NCI-H1092 treated with DMSO at 0.1 percent for 48 hours (cell line): Measurements from ENCODE around the gene MED25.

ENCODE experiments used
- DNase-seq: peaks from one replicate; lab custom pipeline; 2025; lab: John Stamatoyannopoulos, UW

Gene MED25

DNA sequence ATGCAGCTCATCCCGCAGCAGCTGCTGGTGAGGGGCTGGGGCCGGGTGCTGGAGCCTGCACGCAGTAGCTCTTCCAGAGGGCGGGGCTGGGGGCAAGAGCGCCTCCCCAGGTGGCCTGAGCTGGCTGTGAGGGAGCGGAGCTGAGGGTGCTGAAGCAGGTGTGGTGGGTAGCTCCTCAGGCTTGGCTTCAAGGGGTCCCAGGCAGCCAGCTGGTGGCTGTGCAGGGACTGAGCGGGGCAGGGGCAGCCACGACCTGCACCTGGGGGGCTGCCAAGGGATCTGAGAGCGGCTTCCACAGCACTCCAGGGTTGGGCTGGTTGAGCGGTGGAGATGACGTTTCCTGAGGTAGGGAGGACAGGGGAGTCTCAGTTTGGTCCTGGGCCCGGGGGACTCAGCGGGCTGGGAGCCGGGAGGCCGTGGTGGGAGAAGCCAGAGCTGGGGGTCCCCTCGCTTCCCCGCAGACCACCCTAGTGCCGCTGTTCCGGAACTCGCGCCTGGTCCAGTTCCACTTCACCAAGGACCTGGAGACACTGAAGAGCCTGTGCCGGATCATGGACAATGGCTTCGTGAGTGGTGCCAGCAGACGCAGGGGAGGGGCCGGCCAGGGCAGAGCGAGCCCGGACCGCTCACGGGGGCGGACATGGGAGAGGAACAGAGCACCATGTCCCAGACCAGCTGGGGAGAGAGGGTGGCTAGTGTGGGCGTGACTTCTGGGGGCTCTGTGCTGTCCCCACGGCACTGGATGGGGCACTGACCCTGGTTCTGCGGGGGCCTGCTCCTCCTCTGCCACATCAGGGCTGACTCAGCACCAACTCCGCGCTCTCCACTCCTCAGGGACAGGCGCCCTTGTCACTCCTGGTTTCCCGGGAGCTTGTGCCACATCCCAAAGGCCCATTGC, 40.2 kb downstream of the MED25 start:
- no peak for DNase-seq

DNA sequence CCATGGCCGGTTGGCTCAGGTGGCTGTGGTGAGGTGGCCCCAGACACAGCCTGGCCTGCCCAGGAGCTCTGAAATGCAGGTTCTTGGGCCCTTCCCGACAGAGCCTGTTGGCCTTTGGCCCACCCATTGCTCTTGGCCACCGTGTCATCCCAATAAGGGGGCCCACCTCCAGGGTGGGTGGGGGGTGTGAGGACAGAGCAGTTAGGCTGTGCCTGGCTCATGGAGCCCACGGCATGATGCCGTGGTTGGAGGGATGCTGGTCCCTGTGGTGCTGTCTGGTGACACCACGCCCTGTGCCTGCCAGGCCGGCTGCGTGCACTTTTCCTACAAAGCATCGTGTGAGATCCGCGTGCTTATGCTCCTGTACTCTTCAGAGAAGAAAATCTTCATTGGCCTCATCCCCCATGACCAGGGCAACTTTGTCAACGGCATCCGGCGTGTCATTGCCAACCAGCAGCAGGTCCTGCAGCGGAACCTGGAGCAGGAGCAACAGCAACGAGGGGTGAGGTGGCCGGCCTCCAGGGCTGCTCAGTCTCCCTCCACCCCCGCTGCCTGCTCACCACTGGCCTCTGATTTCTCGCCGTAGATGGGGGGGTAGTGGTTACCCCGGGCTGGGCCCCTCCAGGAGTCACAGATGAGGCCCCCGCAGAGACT, 41.7 kb downstream of the MED25 start:
- no peak for DNase-seq

DNA sequence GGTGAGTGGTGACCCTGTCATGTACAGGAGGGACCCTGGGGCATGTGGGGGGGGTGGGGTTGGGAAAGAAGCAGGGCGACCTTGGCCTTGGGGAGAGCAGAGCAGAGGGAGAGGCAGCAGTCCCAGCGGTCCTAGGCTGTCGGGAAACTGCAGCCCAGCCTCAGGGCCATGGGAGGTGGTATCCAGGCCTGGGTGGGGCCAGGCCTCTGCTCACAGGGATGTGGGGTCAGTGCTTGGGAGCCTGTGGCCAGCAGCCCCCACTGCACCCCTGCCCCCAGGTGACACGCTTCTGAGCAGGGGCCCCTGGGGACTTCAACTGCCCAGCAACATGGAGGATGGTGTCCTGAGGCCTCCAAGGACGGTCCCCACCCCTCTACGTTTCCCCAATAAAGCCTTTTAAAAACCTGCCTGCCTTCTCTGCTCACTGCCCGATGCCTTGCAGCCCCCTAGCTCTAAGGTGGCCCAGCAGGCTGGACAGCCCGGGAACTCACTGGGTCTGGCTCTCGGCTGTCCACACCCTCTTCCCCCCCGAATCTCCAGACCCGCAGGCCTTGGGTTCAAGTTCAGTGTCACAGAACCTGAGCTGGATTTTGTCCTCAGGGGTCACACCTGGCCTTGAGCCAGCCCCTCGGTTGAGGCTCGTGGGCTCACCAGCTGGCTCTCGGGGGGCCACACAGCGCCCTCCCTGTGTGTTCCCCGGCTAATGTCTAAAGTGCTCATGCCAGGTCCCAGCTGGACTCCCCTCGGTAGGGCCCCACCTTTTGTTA, 42.4 kb downstream of the MED25 start:
- DNase-seq: no peak

DNA sequence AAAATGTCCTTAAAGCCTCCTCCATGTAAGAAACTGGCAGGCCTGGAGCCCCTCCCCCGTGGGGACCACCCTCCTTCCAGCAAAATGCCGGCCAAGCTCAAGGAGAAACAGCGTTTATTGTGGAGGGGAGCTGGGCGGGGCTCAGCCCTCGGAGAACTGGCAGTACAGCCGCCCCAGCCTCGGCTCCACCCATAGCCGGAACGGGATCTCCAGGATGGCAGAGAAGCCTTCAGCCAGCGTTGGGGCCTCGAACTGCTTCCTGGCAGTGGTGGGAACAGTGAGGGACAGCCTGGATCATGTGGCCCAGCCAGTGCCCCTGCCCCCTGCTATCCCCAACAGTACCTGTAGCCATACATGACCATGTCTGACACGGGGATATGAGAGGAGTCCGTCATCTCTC, 43.0 kb downstream of the MED25 start:
- DNase-seq: no peak

DNA sequence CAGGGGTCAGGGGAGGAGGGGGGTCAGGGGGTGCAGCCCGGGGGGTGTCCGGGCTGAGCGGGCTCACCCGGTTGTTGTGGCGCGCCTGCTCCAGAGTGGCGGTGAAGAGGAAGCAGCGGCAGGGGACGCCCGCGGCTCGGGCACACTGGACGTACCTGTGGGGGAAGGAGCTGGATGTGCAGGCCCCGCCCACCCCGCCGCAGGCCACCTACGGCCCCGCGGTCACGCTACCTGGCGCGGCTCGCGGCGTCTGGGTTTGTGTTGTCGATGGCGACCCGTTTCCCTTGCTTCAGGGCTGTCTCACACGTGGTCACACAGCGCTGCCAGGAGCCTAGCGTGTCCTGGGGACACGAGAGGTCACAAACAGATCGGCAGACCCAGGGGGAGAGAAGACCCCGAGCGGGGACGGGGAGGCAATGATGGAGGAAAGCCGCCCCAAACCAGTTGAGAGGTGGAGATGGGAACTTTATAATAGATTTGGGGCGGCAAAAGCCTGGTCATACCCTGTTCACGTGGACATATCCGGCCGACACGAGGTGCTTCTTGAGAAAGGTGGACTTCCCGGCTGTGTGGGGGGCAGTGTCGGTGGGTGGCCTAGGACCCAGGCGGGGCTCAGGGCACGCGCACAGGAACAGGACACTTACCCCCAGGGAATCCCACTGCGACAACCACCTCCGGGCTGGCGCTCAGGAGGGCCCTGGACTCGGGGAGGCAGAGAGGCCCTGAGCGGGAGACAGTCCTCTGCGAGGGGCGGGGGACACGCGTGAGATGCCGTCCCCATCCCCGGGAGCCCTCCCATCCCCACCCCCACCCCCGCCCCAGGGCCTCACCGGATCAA, 43.7 kb downstream of the MED25 start:
- DNase-seq: no peak

DNA sequence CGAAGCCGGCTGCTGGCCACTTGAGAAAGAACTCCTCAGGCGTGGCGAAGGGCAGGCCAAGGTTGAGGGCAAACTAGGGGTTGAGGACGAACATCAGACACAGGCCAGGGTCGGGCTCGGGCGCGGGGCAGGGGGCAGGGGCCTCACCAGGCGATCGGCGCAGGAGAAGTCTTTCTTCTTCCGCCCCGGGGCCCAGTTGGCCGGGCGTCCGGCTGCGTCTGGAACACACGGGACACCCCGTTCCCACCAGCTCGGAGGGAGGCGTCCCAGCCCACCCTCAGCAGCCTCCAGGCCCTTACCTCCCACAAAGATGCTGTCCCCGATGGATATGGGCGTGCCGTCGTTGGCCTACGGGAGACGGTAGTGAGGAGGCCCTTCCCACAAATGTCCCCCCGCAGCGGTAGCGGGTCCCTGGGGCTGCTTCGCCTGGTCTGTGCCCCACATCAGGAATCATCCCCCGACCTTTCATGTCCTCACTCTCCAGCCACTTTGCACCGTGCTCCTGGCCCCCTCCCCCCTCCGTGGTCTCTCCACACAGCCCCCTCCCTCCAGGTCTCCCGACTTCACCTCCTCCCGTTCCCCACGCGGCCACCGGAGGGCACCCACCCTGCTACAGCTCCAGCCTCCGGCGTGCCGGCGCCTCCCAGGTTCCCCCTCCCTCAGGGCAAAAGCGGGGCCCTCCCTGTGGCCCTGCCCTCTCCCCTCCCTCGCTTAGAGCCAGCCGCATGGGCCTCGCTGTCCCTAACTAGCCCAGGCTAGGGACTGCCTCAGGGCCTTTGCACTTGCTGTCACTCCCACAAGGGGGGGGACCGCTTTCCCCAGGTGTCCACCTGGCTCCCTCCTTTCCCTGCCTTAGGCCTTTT, 44.5 kb downstream of the MED25 start:
- no peak for DNase-seq

DNA sequence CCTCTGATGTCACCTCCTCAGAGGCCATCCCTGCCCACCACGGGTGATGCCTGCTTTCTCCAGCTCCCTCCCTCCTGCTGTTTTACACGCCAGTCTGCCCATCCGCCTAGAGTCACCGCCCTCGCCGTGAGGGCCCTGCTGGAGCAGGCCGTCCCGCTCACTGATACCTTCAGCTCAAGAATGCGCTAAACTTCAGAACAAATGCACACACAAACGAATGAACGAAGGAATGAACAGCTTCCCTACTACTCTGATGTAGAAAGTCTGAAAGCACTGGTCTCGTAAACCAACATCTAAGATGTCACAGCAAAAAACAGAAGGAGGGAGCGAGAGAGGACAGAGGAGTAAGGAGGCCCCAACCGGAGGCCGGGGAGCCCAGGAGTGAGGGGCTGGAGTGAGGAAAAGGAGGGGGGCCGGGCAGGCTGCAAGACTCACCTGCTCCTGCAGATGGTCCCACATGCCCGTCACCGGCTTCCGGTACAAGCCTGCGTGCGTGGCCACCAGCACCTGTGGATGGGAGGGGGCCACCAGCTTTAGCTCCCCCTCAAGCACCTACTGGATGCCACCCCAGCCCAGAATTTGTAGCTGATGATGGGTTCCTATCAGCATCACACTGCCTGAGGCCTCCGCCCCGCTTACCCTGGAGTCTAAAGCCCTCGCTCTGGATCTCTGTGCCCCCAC, 45.3 kb downstream of the MED25 start:
- DNase-seq: no peak

DNA sequence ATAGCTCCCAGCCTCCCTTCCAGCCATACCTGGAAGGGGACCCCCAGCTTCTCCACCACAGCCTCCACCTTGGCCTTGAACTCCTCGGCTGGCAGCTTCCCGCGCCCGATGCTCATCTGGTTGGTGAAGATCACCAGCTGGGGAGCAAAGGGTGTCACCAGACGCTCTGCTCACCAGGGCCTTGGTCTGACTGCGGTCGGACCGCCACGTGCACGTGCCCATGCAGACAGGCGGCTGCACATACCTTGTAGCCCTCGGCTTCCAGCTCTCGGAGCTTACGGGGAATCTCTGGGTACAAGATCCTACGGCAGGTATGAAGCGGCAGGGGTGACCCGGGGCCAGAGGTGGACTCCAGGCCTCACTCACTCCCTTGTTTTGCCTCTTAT, 45.8 kb downstream of the MED25 start:
- no peak for DNase-seq

DNA sequence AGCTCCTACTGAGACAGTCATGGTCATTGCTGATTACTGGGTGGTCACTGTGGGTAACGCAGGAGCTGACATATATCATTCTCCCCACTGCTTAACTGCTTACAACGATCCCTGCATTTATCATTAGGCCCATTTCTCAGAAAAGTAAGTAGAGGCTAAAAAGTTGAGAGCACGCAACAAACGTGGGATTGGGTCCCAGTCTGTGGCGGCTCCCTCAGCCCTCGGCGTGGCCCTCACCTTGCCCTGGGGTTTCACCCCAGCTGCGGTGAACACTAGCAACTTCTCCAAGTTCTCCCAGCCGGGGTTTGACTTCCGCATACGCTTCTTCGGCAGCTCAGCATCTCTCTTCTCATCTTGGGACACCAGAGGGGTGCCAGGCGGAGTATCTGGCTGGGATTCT, 46.8 kb downstream of the MED25 start:
- no peak for DNase-seq

DNA sequence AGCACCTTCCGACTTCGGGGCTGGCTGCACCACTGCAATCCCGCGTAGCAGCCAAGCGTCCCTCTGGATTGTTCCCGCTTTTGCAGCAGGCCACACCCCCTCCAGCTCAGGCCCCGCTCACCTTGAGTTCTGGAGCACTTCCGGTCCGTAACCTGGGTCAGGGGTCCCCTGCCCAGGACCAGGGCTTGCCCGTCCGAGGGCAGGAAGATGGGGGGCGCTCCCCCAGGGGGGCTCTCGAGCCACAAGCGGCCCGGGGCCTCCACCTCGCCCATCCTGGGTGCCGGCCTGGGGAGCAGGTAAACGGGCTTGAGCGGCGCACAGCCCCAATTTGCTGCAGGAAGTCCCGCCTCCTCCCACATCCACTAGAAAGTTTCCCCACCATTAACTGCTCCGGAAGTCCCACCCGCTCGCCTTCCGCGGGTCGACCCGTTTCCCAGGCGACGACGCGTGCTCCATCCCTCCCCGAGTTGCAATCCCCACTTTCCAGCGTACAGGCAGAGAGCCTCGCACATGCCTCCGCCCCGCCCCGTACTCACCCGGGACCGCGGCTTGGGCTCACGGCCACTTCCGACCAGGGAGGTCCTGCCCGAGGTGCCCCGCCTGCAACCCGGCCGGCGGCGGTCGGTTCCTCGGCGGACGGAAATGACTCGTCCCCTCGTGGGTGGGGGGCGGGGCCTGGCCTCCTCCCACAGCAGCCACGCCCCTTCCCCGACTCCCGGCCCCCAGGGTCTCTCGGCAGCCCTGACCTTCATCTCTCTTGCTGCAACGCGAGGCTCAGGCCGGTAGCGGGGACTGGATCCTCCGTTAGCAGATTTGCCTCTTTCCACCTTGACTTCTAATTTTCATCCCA, 49.1 kb downstream of the MED25 start, which contains the start of gene PNKP:
Gene PNKP (minus strand): TSS at position 644 of the 850 bp plus-strand sequence. CDS start 372 bp downstream, at position 272.
- peak; percentile 87 for DNase-seq

DNA sequence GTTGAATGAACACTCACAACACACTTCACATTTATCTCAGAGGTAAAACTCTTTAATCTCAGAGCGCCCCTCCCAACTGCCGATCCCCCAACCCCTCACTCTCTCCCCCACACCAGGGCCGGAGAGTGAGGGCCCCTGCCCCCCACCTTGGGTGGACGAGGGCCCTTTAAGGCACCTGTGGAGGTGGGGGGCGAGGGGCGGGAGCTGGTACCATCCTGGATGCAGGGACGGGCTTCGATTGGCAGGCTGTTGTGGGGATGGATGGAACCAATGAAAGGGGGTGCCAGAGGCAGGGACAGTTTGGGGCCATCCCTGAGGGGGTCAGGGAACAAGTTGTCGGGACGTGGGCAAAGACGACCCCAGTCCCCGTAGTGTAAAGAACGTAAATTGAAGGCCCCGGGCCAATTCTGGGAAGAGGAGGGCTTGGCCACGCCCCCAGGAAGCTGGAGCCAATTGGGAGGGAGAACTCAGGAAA, 51.0 kb downstream of the MED25 start:
- no peak for DNase-seq

DNA sequence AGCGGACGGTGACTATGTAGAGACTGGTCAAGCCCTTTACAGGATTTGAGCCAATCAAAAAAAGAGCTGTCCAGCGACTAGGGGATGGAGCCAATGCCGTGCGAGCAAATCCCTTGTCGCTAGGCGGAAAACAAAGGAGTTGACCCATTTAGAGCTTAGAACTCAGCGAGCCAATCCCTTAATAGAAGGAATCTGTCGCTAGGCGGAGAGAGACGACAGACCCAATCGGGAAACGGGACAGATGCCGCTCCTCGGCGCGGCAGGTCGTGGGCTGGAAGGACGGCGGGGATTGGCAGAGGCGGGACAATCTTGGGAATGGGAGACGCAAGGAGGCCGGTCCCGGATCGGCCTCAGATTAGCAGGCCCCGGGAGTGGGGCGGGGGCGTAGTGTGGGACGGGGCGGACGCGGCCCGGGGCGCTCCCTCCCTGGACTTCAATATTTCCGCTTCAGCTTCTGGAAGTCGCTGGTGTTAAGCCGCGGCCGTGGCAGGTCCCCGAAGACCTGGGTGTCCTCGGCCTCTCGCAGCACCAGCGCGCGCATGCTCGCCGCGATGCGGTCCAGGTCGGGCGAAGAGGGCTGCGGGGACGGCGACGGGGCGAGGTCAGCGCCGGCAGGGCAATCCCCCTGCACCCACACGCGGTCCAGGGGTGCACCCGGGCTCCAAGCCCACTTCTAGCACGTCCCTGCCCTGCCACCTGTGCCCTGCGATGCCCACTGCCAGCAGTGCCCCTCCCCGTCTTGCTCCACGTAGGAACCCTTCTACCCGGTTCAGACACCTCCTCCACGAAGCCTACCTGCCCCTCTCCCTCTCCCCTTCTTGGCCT, 51.6 kb downstream of the MED25 start:
- DNase-seq: peak; percentile 98

DNA sequence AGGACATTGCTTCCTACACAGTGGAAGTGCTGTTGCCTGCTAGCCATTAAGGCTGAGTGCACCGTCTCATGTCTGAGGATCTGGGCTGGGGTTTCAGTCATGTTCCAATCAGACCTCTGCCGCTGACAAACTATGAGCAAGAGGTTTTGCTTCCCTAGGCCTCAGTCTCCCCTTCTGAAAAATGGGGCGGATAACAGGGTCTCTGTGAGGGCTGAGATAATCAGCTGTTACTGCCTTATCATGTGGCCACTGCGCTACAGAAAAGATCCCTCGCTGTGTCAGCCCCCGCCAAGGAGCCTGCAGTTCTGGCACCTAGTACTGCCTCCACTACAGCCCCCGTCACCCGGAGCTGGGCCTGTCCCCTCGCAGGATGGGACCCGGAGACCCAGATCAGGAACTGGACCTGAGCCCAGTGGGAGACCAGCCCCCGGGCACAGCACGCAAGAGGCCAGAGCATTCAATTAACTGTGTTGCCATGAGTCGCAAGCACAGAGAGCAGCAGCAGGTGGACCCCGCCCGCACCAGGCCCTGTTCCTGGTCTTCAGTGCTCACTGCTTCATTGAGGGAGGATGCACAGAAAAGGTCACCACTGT, 52.3 kb downstream of the MED25 start:
- no peak for DNase-seq

DNA sequence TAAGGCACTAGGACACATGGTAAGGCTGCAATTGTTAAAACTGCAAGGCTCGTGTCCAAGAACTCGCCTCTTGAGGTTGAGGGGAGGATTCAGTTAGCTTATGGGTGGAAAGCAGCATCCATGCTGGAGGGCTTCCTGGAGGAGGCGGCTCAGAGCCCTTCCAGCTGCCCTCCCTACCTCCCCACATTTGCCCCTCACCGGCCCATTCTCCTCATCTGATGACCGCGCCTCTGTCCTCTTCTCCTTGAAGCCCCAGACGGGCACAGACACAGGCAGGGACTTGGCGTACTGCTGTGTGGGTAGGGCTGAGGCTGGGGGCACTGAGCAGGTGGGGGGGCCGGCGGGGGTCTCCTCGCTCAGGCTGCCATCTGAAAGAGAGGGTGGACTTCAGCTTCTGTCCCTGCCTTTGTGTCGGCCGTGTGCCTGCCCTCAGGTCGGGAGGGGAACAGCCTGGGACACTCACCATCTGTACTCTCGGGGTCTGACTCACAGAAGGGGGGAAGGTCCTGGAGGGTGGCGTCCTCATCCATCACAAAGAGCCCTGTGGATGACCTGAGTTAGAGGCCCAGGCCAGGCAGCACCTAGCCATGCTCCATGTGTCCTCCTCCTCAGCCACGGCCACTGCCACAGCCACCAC, 53.4 kb downstream of the MED25 start:
- DNase-seq: no peak

DNA sequence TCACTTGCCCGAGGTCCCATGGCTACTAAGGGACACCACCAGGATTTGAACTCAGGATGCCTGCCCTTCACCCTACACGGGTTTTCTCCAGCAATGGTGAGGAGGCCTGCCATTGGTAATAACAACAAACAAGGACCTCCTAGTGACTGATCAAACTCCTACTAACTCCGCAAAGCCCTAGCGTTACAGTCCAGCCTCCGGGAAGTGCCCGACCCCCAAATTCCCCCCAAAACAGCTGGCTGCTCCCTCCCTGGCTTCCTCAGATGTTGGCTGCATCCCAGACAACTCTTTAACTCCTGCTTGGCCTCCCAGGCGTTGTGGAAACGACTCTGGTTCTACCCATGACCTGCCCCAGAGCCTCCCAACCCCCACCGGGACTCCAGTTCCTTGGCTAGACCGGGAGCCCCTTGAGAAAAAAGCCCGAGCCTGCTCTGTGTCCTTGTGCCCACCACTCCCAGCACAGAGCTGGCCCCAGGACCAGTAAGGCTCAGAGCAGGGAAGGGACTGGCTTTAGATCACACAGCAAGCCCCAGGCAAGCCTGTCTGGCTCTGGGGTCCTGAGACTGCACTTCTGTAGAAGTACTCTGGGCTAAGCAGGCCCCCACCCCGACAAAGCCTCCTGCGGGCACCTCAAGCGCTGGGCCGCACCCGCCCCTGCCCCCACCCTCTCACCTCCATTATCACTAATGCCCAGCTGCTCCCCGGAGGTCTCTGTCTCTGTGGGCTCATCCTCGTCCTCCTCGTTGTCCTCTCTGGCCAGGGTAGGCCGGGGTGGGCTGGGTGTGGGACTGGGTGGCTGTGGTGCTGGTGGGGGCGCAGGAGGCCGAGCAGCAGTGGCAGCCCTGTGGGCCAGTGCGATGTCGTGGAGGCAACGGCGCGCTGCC, 54.4 kb downstream of the MED25 start:
- DNase-seq: no peak

DNA sequence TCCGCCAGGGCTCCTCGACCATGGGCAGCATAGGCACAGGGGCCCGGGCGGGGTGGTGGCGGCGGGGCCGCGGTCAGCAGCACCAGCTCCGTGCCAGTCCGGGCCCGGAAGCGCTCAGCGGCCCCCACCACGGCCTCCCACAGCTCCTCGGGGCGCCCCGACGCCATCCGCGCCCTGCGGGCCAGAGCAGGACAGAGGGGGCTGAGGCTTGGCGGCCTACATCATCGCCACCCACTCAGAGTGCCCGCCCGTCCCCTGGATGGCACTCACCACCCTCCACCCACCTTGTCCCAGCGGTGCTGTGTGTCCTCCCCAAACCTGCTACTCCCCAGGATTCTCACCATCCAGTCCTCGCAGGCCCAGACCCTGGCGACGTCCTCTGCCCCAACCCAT, 55.0 kb downstream of the MED25 start:
- DNase-seq: no peak
